Neutrophil (primary cell): ENCODE results near the gene DNASE1L1.

ENCODE experiments used
- H3K27ac ChIP-seq: fragments of 200-600 bp; sonication (generic); 2 replicates; pipeline ENCODE4 v1.5.1; 2016; ENCODE audit warnings: mild to moderate bottlenecking, moderate library complexity
- H3K27me3 ChIP-seq: fragments of 200-600 bp; sonication (generic); 2 replicates; pipeline ENCODE4 v1.6.0; 2016; ENCODE audit warnings: mild to moderate bottlenecking
- H3K36me3 ChIP-seq: fragments of 200-600 bp; sonication (generic); 2 replicates; pipeline ENCODE4 v1.5.1; 2017
- H3K4me1 ChIP-seq, 2 experiments: fragments of 200-600 bp in 1 of 2; sonication (generic) in 1 of 2; 1 replicate in 1 of 2; 2 replicates in 1 of 2; pipeline versions ENCODE4 v1.5.1 to v1.6.1; 2013 to 2016; ENCODE audit warnings: low read depth in 1 of 2, low read length in 1 of 2, mild to moderate bottlenecking in 1 of 2, moderate library complexity in 1 of 2; ENCODE audit not compliant: control insufficient read depth in 1 of 2, insufficient read depth in 1 of 2
- H3K4me3 ChIP-seq, 2 experiments: fragments of 200-600 bp in 1 of 2; sonication (generic) in 1 of 2; 1 replicate in 1 of 2; 2 replicates in 1 of 2; pipeline ENCODE4 v1.5.1; 2013 to 2016; ENCODE audit warnings: low read depth in 1 of 2, low read length in 1 of 2, mild to moderate bottlenecking in 1 of 2, moderate library complexity in 1 of 2
- H3K9me3 ChIP-seq: fragments of 200-600 bp; sonication (generic); 2 replicates; pipeline ENCODE4 v1.5.1; 2016
- TF ChIP-seq, protein P1 (sequence below): fragments of 200-600 bp; sonication (generic); IDR thresholded peaks from 2 replicates; pipeline ENCODE4 v1.5.1; 2016; ENCODE audit warnings: antibody characterized with exemption

The DNASE1L1 gene

DNA sequence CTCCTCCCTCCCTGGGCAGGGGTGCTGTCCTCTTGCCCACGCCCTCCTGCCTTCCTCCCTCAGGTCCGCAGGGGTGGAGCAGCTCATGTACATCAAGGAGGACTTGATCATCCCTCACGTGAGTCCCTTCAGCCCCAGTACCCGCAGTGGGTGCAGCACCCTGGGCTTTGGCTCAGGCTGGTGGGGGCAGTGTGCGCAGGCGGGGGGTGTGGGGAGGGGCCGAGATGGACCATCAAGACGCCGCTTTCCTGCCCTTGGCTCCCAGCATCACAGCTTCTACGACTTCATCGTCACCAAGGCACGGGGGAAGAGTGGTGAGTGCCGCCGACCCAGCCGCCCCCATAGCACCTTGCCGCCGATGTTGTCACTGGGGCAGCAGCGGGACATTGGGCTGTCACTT is 40.6 kb upstream of the DNASE1L1 start:
- peaks cover 27% of the 10 kb centered on the region for H3K36me3 ChIP-seq

DNA sequence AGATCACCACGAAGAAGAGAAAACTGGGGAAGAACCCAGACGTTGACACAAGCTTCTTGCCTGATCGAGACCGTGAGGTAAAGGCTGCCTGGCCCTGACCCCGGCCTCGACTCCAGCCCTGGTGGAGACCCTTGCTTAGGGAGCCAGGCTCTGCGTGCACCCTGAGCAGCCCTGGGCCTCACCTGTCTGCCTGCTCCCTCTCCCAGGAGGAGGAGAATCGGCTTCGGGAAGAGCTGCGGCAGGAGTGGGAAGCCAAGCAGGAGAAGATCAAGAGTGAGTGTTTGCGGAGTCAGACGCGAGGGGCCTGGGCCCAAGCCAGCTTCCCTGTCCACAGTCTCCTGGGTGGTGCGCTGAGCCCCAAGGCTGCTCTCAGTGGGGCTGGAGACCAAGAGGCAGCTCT is 39.4 kb upstream of the DNASE1L1 start:
- H3K27ac ChIP-seq = no peak overlapping the region
- H3K9me3 ChIP-seq = no peaks in the 10 kb centered on the region
- peaks cover 10 to 12% of the 10 kb centered on the region in 2 experiments for H3K4me1 ChIP-seq
- peaks cover 27% of the 10 kb centered on the region for H3K36me3 ChIP-seq
- TF ChIP-seq, protein P1, sequence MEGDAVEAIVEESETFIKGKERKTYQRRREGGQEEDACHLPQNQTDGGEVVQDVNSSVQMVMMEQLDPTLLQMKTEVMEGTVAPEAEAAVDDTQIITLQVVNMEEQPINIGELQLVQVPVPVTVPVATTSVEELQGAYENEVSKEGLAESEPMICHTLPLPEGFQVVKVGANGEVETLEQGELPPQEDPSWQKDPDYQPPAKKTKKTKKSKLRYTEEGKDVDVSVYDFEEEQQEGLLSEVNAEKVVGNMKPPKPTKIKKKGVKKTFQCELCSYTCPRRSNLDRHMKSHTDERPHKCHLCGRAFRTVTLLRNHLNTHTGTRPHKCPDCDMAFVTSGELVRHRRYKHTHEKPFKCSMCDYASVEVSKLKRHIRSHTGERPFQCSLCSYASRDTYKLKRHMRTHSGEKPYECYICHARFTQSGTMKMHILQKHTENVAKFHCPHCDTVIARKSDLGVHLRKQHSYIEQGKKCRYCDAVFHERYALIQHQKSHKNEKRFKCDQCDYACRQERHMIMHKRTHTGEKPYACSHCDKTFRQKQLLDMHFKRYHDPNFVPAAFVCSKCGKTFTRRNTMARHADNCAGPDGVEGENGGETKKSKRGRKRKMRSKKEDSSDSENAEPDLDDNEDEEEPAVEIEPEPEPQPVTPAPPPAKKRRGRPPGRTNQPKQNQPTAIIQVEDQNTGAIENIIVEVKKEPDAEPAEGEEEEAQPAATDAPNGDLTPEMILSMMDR = no peak
- no peak overlapping the region for H3K4me3 ChIP-seq
- H3K27me3 ChIP-seq = no peaks in the 10 kb centered on the region

More for the DNA sequence above, 40.6 kb upstream of the DNASE1L1 start:
- Histone ChIP-seq H3K27me3 (no peaks in the 10 kb centered on the region), H3K4me3 (no peak overlapping the region), H3K9me3 (no peaks in the 10 kb centered on the region), H3K27ac (no peak overlapping the region), H3K4me1 (peaks cover 5 to 7% of the 10 kb centered on the region in 2 experiments)
- TF ChIP-seq, protein P1 = no peak

DNA sequence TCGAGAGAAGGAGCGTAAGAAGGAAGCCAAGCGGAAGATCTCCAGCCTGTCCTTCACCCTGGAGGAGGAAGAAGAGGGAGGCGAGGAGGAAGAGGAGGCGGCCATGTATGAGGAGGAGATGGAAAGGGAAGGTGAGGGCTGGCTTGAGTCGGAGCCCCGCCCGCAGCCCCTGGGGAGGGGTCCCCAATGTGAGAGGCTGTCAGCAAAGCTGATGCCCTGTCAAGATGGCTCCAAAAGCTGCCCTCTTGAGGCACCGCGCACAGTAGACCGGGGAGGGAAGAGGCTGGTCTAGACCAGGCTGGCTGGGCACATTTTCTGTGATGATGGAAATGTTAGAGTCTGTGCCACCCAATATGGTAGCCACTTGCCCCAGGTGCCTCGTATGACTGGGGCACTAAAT is 37.4 kb upstream of the DNASE1L1 start:
- TF ChIP-seq, protein P1 = no peak
- Histone ChIP-seq H3K9me3 (no peaks in the 10 kb centered on the region), H3K27me3 (no peaks in the 10 kb centered on the region), H3K27ac (no peak overlapping the region), H3K4me3 (no peak overlapping the region), H3K4me1 (peaks cover 12 to 14% of the 10 kb centered on the region in 2 experiments), H3K36me3 (peaks cover 44% of the 10 kb centered on the region)

DNA sequence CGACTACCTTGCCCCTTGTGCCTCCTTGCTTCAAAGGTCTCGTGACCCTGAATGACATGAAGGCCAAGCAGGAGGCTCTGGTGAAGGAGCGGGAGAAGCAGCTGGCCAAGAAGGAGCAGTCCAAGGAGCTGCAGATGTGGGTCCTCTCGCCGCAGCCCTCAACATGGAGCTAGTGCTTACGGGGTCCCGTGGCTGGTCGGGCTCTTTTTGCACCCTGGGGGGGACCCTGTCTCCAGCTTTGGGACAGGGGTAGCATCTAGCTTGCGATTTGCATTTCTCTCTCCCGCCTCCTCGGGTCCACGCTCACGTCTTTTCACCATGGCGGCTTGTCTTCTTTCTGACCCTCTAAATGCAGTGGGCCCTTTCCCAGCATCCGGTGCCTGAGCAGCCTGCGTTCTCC is 36.7 kb upstream of the DNASE1L1 start:
- Histone ChIP-seq H3K27me3 (no peaks in the 10 kb centered on the region), H3K4me1 (peaks cover 12 to 14% of the 10 kb centered on the region in 2 experiments), H3K4me3 (no peak overlapping the region), H3K36me3 (peaks cover 50% of the 10 kb centered on the region), H3K27ac (no peak overlapping the region), H3K9me3 (no peaks in the 10 kb centered on the region)
- TF ChIP-seq, protein P1 = no peak

DNA sequence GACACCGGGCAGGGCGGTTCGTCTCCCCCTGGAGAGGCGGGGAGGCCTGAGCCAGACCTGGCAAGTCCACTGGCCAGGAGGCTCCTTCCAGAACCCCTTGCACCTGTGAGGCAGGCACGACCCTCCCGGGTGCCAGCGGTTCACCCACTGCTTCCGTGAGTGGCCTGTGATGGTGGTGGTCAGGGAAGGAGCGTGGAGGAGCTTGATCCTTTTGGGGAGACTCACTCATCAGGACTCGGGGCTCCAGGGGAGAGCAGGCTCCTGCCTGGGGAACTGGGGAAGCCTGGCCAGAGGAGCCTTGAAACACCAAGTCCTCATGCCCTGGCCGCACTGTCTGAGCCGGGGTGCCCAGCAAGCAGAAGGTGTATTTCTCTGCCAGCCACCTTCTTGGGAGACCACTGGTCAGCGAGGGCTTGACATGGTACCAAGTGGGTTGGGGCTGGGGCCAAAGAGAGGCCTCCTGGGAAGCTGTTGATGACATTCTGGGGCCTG is 35.7 kb upstream of the DNASE1L1 start:
- Histone ChIP-seq H3K4me3 (peak overlapping the region; percentile 55 to 62), H3K36me3 (peaks cover 50% of the 10 kb centered on the region), H3K27me3 (no peaks in the 10 kb centered on the region), H3K4me1 (peaks cover 12 to 14% of the 10 kb centered on the region in 2 experiments), H3K9me3 (no peaks in the 10 kb centered on the region), H3K27ac (peak overlapping the region; percentile 83)
- TF ChIP-seq, protein P1 = no peak
